Measurements from ENCODE around the gene KRTAP10-12.

GRCh38 chr21:44735821-44736220 is 38.8 kb downstream of the KRTAP10-12 start:
- no peak for TF ChIP-seq EZH2 (IDR thresholded peaks at IDR 0.05)
- TF ChIP-seq POLR2AphosphoS5 (IDR thresholded peaks at IDR 0.05; ENCODE audit: borderline replicate concordance, low read depth, low read length): no peak
- TF ChIP-seq FOXP2 (optimal IDR thresholded peaks at IDR 0.05; ENCODE audit: control extremely low read depth, extremely low read length, insufficient read depth): no peak

All from SK-N-MC (cell line).